Psoas muscle (tissue), 8 donors: ENCODE measurements around the gene ATG4B. TPM values are rescaled to one million over a fixed set of nuclear protein-coding genes. Genes with fewer than 3 reads are reported as not detected.

Experiments
- ATAC-seq, 4 donors: fragments of 200-7000 bp; cut with Tn5 transposase; one replicate each; pipeline ENCODE4 v1.9.1; 2020; ENCODE audit warnings: moderate library complexity in 3 of 4, mild to moderate bottlenecking in 2 of 4
- DNase-seq, 2 donors: peaks; one replicate each; pipeline ENCODE4 v3.0.0-alpha.2; 2020
- H3K27ac ChIP-seq: fragments of 200-600 bp; one replicate; pipeline ENCODE4 v1.8.0; 2022
- H3K27me3 ChIP-seq, 3 donors: fragments of 200-600 bp in 1 of 3; one replicate each; pipeline versions ENCODE4 v1.6.1 to v1.8.0; 2013 to 2022; ENCODE audit warnings: low read length in 2 of 3, mild to moderate bottlenecking in 2 of 3, moderate library complexity in 1 of 3; ENCODE audit not compliant: insufficient read depth in 3 of 3
- H3K36me3 ChIP-seq, 2 donors: fragments of 200-600 bp in 1 of 2; one replicate each; pipeline versions ENCODE4 v1.6.1 to v1.8.0; 2013 to 2022; ENCODE audit warnings: low read depth in 1 of 2, mild to moderate bottlenecking in 1 of 2, moderate library complexity in 1 of 2; ENCODE audit not compliant: insufficient read depth in 1 of 2
- H3K4me1 ChIP-seq: fragments of 200-600 bp; one replicate; pipeline ENCODE4 v1.8.0; 2022
- H3K4me3 ChIP-seq: fragments of 200-600 bp; one replicate; pipeline ENCODE4 v1.8.0; 2022; ENCODE audit warnings: mild to moderate bottlenecking
- H3K9me3 ChIP-seq: fragments of 200-600 bp; one replicate; pipeline ENCODE4 v1.8.0; 2022
- CTCF ChIP-seq: fragments of 200-600 bp; IDR thresholded peaks from one replicate; pipeline ENCODE4 v1.8.0; 2022; ENCODE audit warnings: antibody characterized with exemption
- WGBS, 3 donors: extraction: QIAGEN DNeasy Blood & Tissue Kit; methylation state at CpG; one replicate each; pipeline versions ENCODE4 v1.1.6 to v1.1.7; 2013; 5-methylcytosine and 5-hydroxymethylcytosine counted together
- intact Hi-C, 2 donors: fragments of 100-400 bp; cut with DNase I; formaldehyde crosslinking; loops; one replicate each; pipeline versions ENCODE4 v1.11.0 to v1.14.2; 2022
- polyA plus RNA-seq, 3 donors: library from polyadenylated mRNA; stranded (reverse); fragments of 200-250 nt; gene quantifications; one replicate each; pipeline ENCODE4 v1.2.3, GENCODE V29; 2013
- total RNA-seq, 4 donors: library from RNA; stranded (reverse); fragmentation: NEBNext Ultra II Directional in 2 of 4; extraction: Animal tissue kit (Norgen Biotek cat#: 25700) in 2 of 4; gene quantifications; one replicate each; pipeline versions ENCODE4 v1.2.1 to v1.2.4, GENCODE V29; 2021 to 2023
- donor health status: healthy with polysubstance abuse.
- donor health status: DM: no; HTN: no; CAD: no; lungs with moderate emphysema.
- donor health status: Bipolar disorder and iron deficiency.
- donor health status: healthy.
- donor health status: DM: yes; HTN: yes; CAD: no.
- donor health status: DM: no; HTN: no; CAD: no.
- donor health status: DM: no; HTN: no; CAD: no.
- donor health status: DM: yes; HTN: yes; CAD: no.

ATG4B gene
- total and polyA plus RNA-seq, 7 donors, result 33.7 to 51.3 (median 40.0) TPM

GRCh38 chr2:241666627-241667400 is 29.3 kb downstream of the ATG4B start:
- Histone ChIP-seq H3K36me3 (peaks cover 3 to 61% of the 10 kb centered on the region in 2 donors), H3K9me3 (no peaks in the 10 kb centered on the region), H3K4me3 (no peak overlapping the region), H3K4me1 (no peaks in the 10 kb centered on the region), H3K27me3 (no peaks in the 10 kb centered on the region), H3K27ac (no peak overlapping the region)
- 76 to 77% (median 76%) methylated on average over 41 to 42 of the region's 42 CpGs for WGBS, 3 donors
- intact Hi-C loops, result loop anchor here in 1 of 2 donors (5.0 kb wide), 2 partner anchors 65 to 210 kb away; partner anchors contain the start of gene D2HGDH
- no peak for TF ChIP-seq CTCF
- DNase-seq (no peak), ATAC-seq (no peak)

GRCh38 chr2:241668354-241668753 is 30.9 kb downstream of the ATG4B start:
- Histone ChIP-seq H3K27ac (no peak overlapping the region), H3K36me3 (peaks cover 3 to 67% of the 10 kb centered on the region in 2 donors), H3K27me3 (no peaks in the 10 kb centered on the region), H3K9me3 (no peaks in the 10 kb centered on the region), H3K4me3 (no peak overlapping the region), H3K4me1 (no peaks in the 10 kb centered on the region)
- WGBS, 3 donors, result 95 to 97% (median 96%) methylated on average over 21 of the region's 21 CpGs
- no peak for TF ChIP-seq CTCF
- ATAC-seq (no peak), DNase-seq (no peak)
- intact Hi-C loops, result loop anchor here in 1 of 2 donors (5.0 kb wide), 2 partner anchors 64 to 209 kb away; partner anchors contain the start of gene D2HGDH

GRCh38 chr2:241668839-241669238 is 31.3 kb downstream of the ATG4B start:
- no peak for TF ChIP-seq CTCF
- peaks cover 3 to 67% of the 10 kb centered on the region in 2 donors for H3K36me3 ChIP-seq
- DNase-seq, result no peak

GRCh38 chr2:241670333-241671110 is 33.0 kb downstream of the ATG4B start:
- H3K4me3 ChIP-seq, result no peak overlapping the region
- 80 to 91% (median 86%) methylated on average over 31 of the region's 31 CpGs for WGBS, 3 donors
- intact Hi-C loops, result no loop called here
- DNase-seq (no peak), ATAC-seq (peak in 1 of 4 donors; percentile 28)
- peak overlapping the region; percentile 4 for H3K27ac ChIP-seq
- TF ChIP-seq CTCF, result no peak
- peaks cover 3 to 76% of the 10 kb centered on the region in 2 donors for H3K36me3 ChIP-seq
- H3K4me1 ChIP-seq, result no peaks in the 10 kb centered on the region
- no peaks in the 10 kb centered on the region for H3K9me3 ChIP-seq
- H3K27me3 ChIP-seq, result no peaks in the 10 kb centered on the region

More at GRCh38 chr2:241668839-241669238, 31.3 kb downstream of the ATG4B start:
- Histone ChIP-seq H3K4me3 (no peak overlapping the region), H3K9me3 (no peaks in the 10 kb centered on the region), H3K27ac (no peak overlapping the region), H3K4me1 (no peaks in the 10 kb centered on the region), H3K27me3 (no peaks in the 10 kb centered on the region)
- intact Hi-C loops, result loop anchor here in 1 of 2 donors (5.0 kb wide), 2 partner anchors 63 to 208 kb away; partner anchors contain the start of gene D2HGDH
- WGBS, 3 donors, result 89 to 91% (median 89%) methylated on average over 11 to 12 of the region's 12 CpGs
- ATAC-seq, result no peak
